ENCODE results near the gene IL1RAPL2.

GRCh38 chrX:104988038-104988437 is 422.0 kb downstream of the IL1RAPL2 start:
- TF ChIP-seq YY1 (IDR thresholded peaks at IDR 0.05; ENCODE audit: insufficient read depth, insufficient read length), result no peak
- no peak for TF ChIP-seq ZNF274 (IDR thresholded peaks at IDR 0.05; ENCODE audit: low read depth, low read length)

Data from NT2/D1 (cell line).